ENCODE measurements around the gene ST3GAL5.
"Not testable (repeated sequence)": the region's sequence is repeated elsewhere in the genome, so short reads cannot be mapped to it uniquely, and the experiment has no call there.

The ST3GAL5 gene

DNA sequence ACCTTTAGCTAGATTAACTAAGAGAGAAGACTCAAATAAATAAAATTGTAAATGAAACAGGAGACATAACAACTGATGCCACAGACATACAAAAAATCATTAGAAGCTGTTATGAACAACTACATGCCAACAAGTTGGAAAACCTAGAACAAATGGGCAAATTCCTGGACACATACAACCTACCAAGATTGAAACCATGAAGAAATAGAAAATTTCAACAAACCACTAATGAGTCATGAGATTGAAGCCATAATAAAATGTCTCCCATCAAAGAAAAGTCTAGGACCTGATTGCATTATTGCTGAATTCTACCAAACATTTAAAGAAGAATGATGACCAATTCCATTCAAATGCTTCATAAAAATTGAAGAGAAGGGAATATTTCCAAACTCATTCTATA is 54.3 kb downstream of the ST3GAL5 start:
- DNase-seq = no peak

GRCh38 chr2:85831735-85832134 is 57.1 kb downstream of the ST3GAL5 start:
- DNase-seq = no peak

- DNase-seq = no peak
Observed at GRCh38 chr2:85830645-85831044, 58.1 kb downstream of the ST3GAL5 start.

- DNase-seq = not testable (repeated sequence)
Observed at GRCh38 chr2:85829394-85829793, 59.4 kb downstream of the ST3GAL5 start.

DNA sequence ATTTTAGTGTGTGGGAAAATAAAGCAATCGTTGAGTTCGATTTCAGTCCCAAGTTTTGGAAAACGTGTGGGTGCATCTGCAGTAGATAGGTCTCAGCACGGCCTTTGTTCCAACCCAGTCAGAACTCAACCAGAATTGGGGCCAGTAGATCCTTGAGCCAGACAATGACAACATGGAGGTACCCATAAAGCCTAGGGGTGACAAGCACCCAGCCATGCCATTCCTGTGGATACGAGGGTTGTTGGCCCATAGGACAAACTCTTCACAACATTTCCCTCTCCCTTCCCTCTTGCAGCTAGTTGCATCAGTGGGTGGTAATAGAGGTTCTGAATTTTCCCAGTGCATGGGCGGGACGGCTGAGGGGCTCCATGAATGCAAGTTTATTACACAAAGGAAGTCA is 60.1 kb downstream of the ST3GAL5 start:
- DNase-seq = no peak

GRCh38 chr2:85827879-85828569 is 60.8 kb downstream of the ST3GAL5 start:
- no peak for DNase-seq

GRCh38 chr2:85826990-85827878 is 61.6 kb downstream of the ST3GAL5 start:
- DNase-seq = peak; percentile 75 to 88 (median 86)

DNA sequence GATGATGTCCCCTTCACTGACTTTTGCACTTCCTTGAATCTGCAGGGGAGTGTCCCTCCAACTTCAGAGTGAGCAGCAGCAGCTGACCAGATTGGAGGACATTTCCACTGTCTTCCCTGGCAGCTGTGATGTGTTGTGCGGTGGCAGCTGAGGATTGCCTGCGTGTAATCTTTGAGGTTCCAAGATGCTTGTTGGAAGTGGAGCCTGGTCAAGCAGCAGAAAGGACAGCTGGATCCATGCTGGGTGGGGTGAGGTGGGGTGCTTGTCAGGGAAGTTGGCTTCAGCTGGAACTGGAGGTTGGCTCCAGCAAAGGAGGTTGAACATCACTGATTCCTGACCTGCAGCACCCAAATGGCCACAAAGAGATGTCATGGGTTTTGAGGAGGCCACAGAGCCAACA is 64.8 kb downstream of the ST3GAL5 start:
- no peak for DNase-seq

DNA sequence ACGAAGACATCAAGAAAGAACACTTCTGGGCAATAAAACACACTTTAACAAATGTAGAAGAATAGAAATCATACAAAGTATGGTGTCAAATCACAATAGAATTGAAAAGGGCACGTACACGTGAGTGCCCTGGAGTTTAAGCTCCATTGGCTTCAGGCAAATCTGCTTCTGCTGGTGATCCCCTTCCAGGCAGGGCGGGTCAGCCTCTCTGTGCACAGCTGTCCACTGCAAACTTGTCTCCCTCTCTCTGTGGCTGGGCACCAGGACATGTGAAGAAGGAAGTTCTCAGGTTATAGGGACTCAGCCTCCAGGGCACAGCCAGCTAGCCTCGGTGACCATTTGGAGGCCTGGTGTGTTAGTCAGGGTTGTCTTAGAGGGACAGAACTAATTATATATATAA is 66.0 kb downstream of the ST3GAL5 start:
- no peak for DNase-seq

GRCh38 chr2:85819811-85820510 is 68.8 kb downstream of the ST3GAL5 start:
- no peak for DNase-seq

DNA sequence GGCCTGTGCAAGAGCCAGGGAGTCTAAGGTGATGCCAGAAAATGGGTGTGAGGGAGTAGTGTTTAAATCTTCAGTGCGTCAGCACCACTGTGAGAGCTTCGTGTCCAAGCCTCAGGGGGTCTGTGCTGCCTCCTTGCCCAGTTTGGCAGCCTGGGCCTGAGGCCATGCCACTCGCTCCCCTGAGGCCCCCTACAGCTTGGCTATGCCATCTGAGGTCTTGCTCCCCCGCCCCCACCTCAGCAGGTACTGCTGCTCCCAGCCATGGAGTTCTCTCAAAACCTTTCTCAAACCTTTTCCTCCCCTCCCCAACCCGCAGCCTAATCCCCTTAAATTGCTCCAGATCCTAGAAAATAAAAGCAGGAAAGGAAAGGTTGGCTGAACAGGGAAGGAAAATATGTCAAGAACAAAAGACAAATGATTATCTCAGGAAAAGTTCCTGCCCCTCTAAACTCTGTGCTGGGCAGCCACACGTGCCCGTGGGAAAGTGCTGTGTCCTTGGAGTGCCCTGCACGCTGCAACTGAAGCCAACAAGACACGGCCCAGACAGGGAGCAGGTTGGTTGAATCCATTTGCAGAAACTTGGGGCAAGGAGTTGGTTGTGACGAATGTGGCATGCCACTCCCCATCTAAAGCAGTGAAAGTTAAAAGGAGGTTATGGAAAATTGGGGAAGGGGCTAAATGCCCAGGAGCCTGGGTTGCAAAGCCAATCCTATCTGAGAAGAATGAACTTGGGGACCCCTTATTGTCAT is 73.8 kb downstream of the ST3GAL5 start:
- no peak for DNase-seq

DNA sequence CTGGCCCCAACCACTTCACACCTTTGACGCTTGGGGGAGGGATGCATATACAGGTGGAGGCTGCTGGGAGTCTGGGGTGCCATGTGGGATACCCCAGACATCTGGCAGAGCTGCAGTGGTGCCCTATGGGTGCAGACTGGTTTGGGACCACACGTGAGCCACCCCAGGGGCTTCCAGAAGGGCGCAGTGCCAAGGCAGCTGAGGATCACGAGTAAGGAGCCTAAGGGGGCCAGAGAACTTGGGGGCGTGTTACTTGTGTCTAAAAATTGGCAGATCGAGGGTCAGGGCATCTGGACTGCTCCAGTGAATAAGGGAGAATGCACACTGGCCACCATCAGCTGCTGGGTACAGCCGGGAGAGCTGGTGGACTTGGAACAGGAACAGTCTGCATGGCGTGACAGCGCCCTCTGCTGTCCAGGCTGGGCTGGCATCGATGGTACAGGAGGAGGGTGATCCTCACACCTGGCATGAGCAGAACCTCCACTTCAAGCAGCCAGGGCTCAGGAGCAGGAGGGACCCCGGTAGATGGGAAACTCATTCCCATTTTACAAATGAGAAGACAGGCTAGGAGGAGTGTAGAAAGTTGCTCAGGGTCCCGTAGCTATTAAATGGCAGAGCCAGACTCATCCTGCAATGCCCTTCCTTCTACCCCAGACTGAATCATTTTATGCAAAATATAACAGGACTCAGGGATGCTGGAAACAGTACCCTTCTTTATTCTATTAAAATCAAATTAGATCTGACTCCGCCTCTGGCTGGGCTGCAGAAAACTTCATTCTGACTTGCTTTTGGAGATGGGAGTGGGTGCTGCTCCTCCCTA is 74.6 kb downstream of the ST3GAL5 start:
- peak; percentile 91 to 94 (median 92) for DNase-seq

GRCh38 chr2:85813211-85813981 is 75.4 kb downstream of the ST3GAL5 start:
- no peak for DNase-seq

- DNase-seq = no peak
Observed at GRCh38 chr2:85812094-85812735, 76.6 kb downstream of the ST3GAL5 start.

DNA sequence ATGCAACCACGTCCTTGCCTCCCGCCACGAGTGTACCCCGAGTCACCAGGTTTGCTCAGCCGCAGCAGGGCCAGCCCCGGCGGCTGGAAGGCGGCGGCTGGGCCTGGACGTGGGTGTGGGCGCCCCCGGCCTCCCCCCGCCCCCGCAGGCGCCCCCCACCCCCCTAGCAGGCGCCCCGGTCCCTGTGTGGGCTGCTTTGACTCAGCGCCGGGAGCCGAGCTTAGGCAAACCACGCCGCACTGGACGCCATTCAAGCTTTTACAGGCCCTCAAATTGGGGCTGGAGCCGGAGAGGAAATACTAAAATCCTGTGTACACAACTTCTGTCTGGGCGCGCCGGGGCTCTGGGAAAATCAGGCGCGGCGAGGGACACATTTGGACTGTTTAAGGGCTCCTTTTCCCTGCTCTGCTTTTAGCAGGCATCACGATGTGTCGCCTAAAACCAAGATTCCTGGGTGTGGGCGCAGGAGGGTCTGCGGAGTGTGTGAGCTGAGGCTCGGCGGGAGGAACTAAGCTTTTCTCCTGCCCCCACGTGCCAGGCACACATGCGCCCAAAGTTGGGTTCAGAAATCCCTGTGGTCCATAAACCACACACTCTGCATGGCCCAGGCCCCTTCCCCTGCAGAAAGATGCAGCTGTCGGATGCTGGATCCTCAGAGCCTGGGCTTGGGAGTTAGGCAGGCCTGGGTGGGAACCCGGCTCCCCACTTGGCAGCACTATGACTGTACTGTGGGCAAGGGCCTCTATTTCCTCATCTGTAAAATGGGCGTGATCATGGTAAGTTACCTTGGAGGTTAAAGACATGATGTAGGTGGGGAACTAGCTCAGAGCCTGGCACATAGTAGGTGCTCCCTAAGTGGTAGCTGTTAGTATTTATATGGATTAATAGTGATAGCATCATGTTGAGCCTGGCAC is 77.4 kb downstream of the ST3GAL5 start:
- DNase-seq = no peak

DNA sequence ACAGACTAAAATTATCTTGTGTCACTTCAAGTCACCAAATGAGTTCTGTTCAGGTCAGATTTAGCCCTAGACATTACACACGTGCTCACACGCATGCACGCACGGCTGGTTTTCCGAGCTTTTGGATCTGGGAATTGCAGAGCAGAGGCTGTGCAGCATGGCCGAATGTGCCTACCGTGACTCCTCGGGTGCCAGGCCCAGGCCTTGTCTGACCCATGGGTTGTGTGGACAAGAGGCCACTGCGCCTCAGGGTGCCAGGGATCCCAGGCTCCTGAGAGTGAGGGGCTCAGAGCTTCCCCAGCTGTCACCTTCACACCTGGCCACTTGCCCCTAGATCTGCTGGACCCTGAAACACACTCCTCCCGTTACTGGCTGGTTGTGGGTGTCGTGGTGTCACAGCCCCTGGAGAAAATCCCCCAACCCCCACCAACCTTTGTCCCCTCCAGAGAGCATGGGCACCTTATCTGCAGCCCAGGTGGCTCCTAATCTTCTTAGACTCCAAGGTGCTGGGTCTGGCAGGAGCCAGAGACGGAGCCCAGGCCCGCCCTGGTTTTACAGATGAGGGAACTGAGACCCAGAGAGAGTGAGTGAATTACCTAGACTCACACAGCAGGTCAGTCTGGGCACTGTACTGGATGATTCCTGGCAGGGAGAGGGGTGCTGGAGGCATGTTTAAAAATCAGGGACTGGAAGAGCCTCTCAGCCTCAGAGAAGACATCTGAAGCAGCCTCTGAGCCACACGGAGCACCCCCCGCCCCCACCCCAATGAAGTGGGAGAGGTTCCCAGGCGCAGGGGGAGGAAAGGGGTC is 78.2 kb downstream of the ST3GAL5 start:
- no peak for DNase-seq

DNA sequence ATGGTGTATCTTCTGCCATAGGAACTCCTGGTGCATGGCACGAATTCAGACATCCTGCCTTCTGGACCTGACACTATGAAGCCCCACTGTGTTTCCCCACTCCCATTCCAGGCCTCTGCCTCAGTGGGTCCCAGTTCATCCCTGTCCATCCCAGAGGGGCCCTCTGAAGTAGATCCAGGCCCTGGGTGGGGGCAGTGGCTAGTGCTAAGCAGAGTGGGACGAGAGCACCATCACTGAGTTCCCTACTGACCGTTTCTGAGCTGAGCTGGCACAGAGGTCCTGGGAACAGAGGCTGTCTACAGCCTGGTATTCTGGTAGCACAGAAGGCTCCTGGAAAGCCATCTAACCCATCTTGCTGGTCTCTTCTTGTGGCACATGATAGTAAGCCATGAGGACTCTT is 81.0 kb downstream of the ST3GAL5 start:
- no peak for DNase-seq
